ENCODE measurements around the gene MUCL3. TPM values are rescaled to one million over a fixed set of nuclear protein-coding genes. Genes with fewer than 3 reads are reported as not detected.
"Not testable (repeated sequence)": the region's sequence is repeated elsewhere in the genome, so short reads cannot be mapped to it uniquely, and the experiment has no call there.

Gene MUCL3
- total RNA-seq, 1 donor from 2014 or later: under 0.01 TPM

- TF ChIP-seq CTCF (conservative IDR thresholded peaks at IDR 0.05; ENCODE audit: low read depth, low read length): no peak
- H3K4me3 ChIP-seq (ENCODE audit: low read depth, low read length): no peak overlapping the region
- no peak for DNase-seq (ENCODE audit: low read depth)
Observed at GRCh38 chr6:30901436-30901835, 39.3 kb upstream of the MUCL3 start.

GRCh38 chr6:30902196-30902595, 38.6 kb upstream of the MUCL3 start:
- H3K4me3 ChIP-seq (ENCODE audit: low read depth, low read length); DNase-seq (ENCODE audit: low read depth): not testable (repeated sequence)

- TF ChIP-seq CTCF (conservative IDR thresholded peaks at IDR 0.05; ENCODE audit: low read depth, low read length): no peak
- DNase-seq (ENCODE audit: low read depth): no peak
- H3K4me3 ChIP-seq (ENCODE audit: low read depth, low read length): no peak overlapping the region
Observed at GRCh38 chr6:30902709-30903108, 38.1 kb upstream of the MUCL3 start.

GRCh38 chr6:30903236-30903635, 37.5 kb upstream of the MUCL3 start:
- no peak for DNase-seq (ENCODE audit: low read depth)
- no peak for TF ChIP-seq CTCF (conservative IDR thresholded peaks at IDR 0.05; ENCODE audit: low read depth, low read length)
- no peak overlapping the region for H3K4me3 ChIP-seq (ENCODE audit: low read depth, low read length)

- DNase-seq (ENCODE audit: low read depth): not testable (repeated sequence)
- H3K4me3 ChIP-seq (ENCODE audit: low read depth, low read length): peak overlapping the region; percentile 82
Observed at GRCh38 chr6:30907290-30907757, 33.4 kb upstream of the MUCL3 start.

- no peak for TF ChIP-seq CTCF (conservative IDR thresholded peaks at IDR 0.05; ENCODE audit: low read depth, low read length)
- peak within 1 kb of the TSS; percentile 82 for H3K4me3 ChIP-seq (ENCODE audit: low read depth, low read length)
- DNase-seq (ENCODE audit: low read depth): peak; percentile 96
Observed at GRCh38 chr6:30907758-30908591, 32.8 kb upstream of the MUCL3 start, which contains the start of gene GTF2H4. GTF2H4 (plus strand) TSS chr6:30908207.

- H3K4me3 ChIP-seq (ENCODE audit: low read depth, low read length): peak overlapping the region; percentile 82
- no peak for DNase-seq (ENCODE audit: low read depth)
- no peak for TF ChIP-seq CTCF (conservative IDR thresholded peaks at IDR 0.05; ENCODE audit: low read depth, low read length)
Observed at GRCh38 chr6:30908700-30909099, 32.1 kb upstream of the MUCL3 start.

GRCh38 chr6:30910473-30910872, 30.3 kb upstream of the MUCL3 start:
- DNase-seq (ENCODE audit: low read depth); H3K4me3 ChIP-seq (ENCODE audit: low read depth, low read length): not testable (repeated sequence)

All from epithelial cell of proximal tubule (primary cell).